HUES6 (cell line): ENCODE measurements around the gene MRPS12.
A peak's percentile ranks its signal among the peaks of the same experiment; 100 is the strongest.
"Not testable (repeated sequence)": the region's sequence is repeated elsewhere in the genome, so short reads cannot be mapped to it uniquely, and the experiment has no call there.

Source experiments
- H3K27ac ChIP-seq: 2 replicates; pipeline ENCODE4 v1.7.0; 2013; ENCODE audit warnings: low read depth, mild to moderate bottlenecking, low read length, inconsistent platforms
- H3K27me3 ChIP-seq: 2 replicates; pipeline ENCODE4 v1.6.1; 2013; ENCODE audit warnings: low read length; ENCODE audit not compliant: control insufficient read depth, insufficient read depth
- H3K36me3 ChIP-seq: 2 replicates; pipeline ENCODE4 v1.6.1; 2013; ENCODE audit warnings: low read length; ENCODE audit not compliant: control insufficient read depth, insufficient read depth
- H3K4me1 ChIP-seq: 2 replicates; pipeline ENCODE4 v1.6.1; 2013; ENCODE audit warnings: low read length; ENCODE audit not compliant: control insufficient read depth, insufficient read depth
- H3K4me3 ChIP-seq: 2 replicates; pipeline ENCODE4 v1.5.1; 2013; ENCODE audit warnings: low read depth, low read length
- H3K9ac ChIP-seq: one replicate; pipeline ENCODE4 v1.6.1; 2013; ENCODE audit warnings: mild to moderate bottlenecking, low read length
- H3K9me3 ChIP-seq: 2 replicates; pipeline ENCODE4 v1.6.1; 2013; ENCODE audit warnings: low read depth, low read length; ENCODE audit not compliant: control insufficient read depth, insufficient read depth

Gene MRPS12

DNA sequence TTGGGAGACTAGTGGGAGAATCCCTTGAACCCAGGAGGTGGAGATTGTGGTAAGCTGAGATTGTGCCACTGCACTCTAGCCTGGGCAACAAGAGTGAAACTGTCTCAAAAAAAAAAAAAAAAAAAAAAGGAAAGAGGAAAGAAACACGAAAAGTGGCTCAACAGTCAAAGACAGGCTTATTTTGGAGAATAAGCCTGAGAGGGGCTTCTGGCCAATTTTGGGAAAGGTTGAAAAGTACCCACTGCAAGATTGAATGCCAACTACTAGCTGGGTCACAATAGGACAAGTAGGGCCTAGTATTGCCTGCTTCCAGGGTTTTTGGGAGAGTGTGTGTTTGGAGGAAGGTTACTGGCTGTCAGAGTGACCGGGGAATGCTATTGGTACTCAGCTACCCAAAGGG lies 27.6 kb downstream of the MRPS12 start:
- no peak overlapping the region for H3K27ac ChIP-seq
- no peak overlapping the region for H3K4me3 ChIP-seq
- peaks cover 7% of the 10 kb centered on the region; the same call in 1 of the 2 replicates for H3K9me3 ChIP-seq
- no peak overlapping the region for H3K9ac ChIP-seq
- peaks cover 3% of the 10 kb centered on the region for H3K4me1 ChIP-seq
- no peaks in the 10 kb centered on the region for H3K27me3 ChIP-seq
- peaks cover 9% of the 10 kb centered on the region; the same call in 1 of the 2 replicates for H3K36me3 ChIP-seq

GRCh38 chr19:38959618-38960017 lies 28.9 kb downstream of the MRPS12 start:
- Histone ChIP-seq H3K9me3 (peaks cover 7% of the 10 kb centered on the region; the same call in 1 of the 2 replicates), H3K9ac (no peak overlapping the region), H3K4me1 (peaks cover 3% of the 10 kb centered on the region), H3K4me3 (no peak overlapping the region), H3K36me3 (peaks cover 14% of the 10 kb centered on the region; the same call in 1 of the 2 replicates), H3K27me3 (no peaks in the 10 kb centered on the region), H3K27ac (no peak overlapping the region)

DNA sequence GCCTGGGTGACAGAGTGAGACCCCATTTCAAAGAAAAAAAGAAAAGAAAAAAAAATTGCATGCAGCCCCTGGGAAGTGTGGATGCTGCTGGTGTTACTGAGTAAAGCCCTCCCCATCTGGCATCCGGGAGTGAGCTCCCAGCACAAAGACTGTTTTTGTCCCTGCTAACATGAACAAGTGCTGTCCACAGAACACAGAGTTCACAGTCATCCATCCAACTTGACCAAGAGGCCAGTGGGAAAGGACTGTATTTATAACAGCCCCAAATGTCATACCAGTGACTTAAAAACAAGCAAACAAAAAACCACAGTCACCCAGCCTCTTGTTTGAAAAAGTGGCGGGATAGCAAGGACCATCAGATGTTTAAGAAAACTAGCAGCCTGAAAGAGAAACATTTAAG lies 34.0 kb downstream of the MRPS12 start:
- Histone ChIP-seq H3K27ac (no peak overlapping the region), H3K4me3 (no peak overlapping the region), H3K27me3 (no peaks in the 10 kb centered on the region), H3K4me1 (peaks cover 3% of the 10 kb centered on the region), H3K9me3 (no peaks in the 10 kb centered on the region), H3K36me3 (peaks cover 18% of the 10 kb centered on the region), H3K9ac (no peak overlapping the region)

DNA sequence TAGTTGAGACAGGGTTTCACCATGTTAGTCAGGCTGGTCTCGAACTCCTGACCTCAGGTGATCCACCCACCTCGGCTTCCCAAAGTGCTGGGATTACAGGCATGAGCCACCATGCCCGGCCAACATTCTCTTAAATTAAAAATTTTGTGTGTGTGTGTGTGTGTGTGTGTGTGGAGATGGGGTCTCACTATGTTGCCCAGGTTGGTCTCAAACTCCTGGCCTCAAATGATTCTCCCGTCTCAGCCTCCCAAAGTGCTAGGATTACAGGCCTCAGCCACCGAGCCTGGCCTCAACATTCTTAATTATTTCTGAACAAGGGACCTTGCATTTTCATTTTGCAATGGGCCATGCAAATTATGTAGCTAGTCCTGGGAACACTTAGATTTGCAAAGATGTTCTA lies 35.4 kb downstream of the MRPS12 start:
- not testable (repeated sequence) for H3K4me1 ChIP-seq, H3K27ac ChIP-seq, H3K27me3 ChIP-seq, H3K9me3 ChIP-seq, H3K4me3 ChIP-seq, H3K9ac ChIP-seq
- peaks cover 18% of the 10 kb centered on the region for H3K36me3 ChIP-seq

DNA sequence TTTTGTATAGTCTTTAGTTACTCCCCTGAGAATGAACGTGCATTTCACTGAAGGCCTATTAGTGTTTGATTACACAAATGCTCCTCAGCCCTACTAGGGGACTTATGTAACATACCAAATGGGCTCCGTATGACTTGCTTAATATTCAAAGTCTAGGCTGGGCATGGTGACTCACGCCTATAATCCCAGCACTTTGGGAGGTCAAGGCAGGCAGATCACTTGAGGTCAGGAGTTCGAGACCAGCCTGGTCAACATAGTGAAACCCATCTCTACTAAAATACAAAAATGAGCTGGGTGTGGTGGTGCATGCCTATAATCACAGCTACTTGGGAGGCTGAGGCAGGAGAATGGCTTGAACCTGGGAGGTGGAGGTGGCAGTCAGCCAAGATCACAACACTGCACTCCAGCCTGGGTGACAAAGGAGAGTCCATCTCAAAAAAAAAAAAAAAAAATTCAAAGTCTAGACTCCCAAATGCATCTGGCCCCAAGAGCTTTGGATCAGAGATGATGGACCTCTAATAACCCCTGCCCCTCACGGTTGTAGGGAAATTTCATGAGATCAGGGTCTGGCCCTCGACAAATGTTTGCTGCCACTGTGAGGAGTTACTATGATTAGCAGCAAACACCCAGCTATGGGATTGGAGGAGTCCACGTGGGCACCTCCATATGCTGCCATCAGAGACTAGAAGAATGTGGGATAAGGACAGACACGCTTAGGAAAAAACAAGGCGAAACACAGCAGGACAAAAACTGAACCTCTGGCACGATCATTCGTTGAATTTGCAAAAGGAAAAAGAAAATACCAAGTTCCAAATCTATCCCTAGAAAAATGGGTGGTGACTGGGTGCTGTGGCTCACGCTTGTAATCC lies 40.2 kb downstream of the MRPS12 start:
- H3K4me1 ChIP-seq: peaks cover 5% of the 10 kb centered on the region
- H3K9ac ChIP-seq: no peak overlapping the region
- no peaks in the 10 kb centered on the region for H3K27me3 ChIP-seq
- H3K36me3 ChIP-seq: peaks cover 12% of the 10 kb centered on the region
- H3K9me3 ChIP-seq: no peaks in the 10 kb centered on the region
- no peak overlapping the region for H3K4me3 ChIP-seq
- no peak overlapping the region for H3K27ac ChIP-seq

- no peaks in the 10 kb centered on the region for H3K27me3 ChIP-seq
- H3K4me1 ChIP-seq: peaks cover 10% of the 10 kb centered on the region
- H3K9ac ChIP-seq: no peak overlapping the region
- H3K9me3 ChIP-seq: no peaks in the 10 kb centered on the region
- peaks cover 8% of the 10 kb centered on the region for H3K36me3 ChIP-seq
- H3K27ac ChIP-seq: no peak overlapping the region
- H3K4me3 ChIP-seq: no peak overlapping the region
These were observed 40.9 kb downstream of the MRPS12 start for GRCh38 chr19:38971672-38972071.

GRCh38 chr19:38974624-38975213 lies 44.0 kb downstream of the MRPS12 start:
- peak overlapping the region; percentile 86 for H3K9ac ChIP-seq
- H3K4me1 ChIP-seq: peaks cover 12% of the 10 kb centered on the region
- H3K9me3 ChIP-seq: peaks cover 1% of the 10 kb centered on the region
- H3K36me3 ChIP-seq: peaks cover 2% of the 10 kb centered on the region; the same call in 1 of the 2 replicates
- peak overlapping the region; percentile 69 for H3K4me3 ChIP-seq
- H3K27ac ChIP-seq: peak overlapping the region; percentile 64; the same call in 1 of the 2 replicates
- no peaks in the 10 kb centered on the region for H3K27me3 ChIP-seq

DNA sequence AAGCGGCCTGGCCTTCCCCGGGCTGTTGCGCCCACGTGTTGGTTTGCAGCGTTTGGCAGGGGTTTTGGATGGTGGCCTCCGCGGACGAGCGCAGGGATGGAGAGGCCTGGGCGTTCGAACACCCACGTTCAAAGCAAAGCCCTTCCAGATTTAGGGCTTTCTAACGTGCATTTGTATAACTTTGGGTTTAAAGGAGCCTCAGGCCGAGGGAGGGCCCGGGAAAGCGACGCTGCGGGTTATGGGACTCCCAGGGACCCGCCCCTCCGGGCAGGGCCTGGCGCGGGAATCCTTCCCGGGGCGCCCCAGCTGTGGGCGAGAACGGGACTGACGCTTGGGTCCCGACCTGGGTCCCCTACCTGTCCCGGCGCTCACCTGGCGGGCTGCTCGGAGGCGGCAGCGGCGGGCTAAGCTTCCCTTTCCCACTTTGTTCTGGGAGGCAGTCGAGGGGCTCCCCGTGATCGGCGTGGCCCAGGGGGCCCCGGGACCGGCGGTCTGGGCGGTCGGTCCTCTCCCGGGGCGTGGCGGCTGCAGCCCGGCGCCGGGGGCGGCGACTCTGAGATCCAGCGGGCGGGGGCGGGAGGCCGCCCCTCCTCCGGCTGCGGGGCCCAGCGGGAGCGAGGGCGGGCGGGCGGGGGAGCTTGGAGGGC lies 44.6 kb downstream of the MRPS12 start, which contains the start of gene FBXO17:
TSS of gene FBXO17 (minus strand) at position 529 of the 647 bp plus-strand sequence. CDS start 25,423 bp downstream, outside the sequence.
- peaks cover 12% of the 10 kb centered on the region for H3K4me1 ChIP-seq
- no peaks in the 10 kb centered on the region for H3K27me3 ChIP-seq
- peak within 1 kb of the TSS; percentile 86 for H3K9ac ChIP-seq
- H3K4me3 ChIP-seq: peak within 1 kb of the TSS; percentile 69
- peak within 1 kb of the TSS; percentile 64; the same call in 1 of the 2 replicates for H3K27ac ChIP-seq
- peaks cover 2% of the 10 kb centered on the region; the same call in 1 of the 2 replicates for H3K36me3 ChIP-seq
- H3K9me3 ChIP-seq: peaks cover 5% of the 10 kb centered on the region

DNA sequence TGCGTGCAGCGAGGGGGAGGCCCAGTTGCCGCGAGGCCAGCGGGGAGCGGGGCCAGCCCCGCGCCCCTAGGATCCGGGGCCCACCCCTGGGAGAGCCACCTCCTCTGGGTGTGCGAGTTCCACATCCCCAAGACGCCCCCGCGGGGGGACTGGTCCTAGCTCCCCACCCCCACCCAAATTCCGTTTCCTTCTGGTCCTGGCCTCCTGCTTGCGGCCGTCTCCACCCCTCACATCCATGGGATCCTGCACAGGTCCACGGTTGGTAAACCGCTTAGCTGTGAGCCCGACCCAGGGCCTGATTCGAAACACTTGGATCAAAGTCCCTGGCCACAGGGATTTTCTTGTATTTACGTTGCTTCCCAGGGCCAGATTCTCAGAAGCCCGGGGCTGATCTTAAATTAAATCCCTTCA lies 45.1 kb downstream of the MRPS12 start:
- Histone ChIP-seq H3K27ac (peak overlapping the region; percentile 20; the same call in 1 of the 2 replicates), H3K4me1 (peaks cover 12% of the 10 kb centered on the region), H3K4me3 (peak overlapping the region; percentile 69), H3K9me3 (peaks cover 10% of the 10 kb centered on the region), H3K27me3 (no peaks in the 10 kb centered on the region), H3K36me3 (peaks cover 2% of the 10 kb centered on the region; the same call in 1 of the 2 replicates), H3K9ac (peak overlapping the region; percentile 52)

DNA sequence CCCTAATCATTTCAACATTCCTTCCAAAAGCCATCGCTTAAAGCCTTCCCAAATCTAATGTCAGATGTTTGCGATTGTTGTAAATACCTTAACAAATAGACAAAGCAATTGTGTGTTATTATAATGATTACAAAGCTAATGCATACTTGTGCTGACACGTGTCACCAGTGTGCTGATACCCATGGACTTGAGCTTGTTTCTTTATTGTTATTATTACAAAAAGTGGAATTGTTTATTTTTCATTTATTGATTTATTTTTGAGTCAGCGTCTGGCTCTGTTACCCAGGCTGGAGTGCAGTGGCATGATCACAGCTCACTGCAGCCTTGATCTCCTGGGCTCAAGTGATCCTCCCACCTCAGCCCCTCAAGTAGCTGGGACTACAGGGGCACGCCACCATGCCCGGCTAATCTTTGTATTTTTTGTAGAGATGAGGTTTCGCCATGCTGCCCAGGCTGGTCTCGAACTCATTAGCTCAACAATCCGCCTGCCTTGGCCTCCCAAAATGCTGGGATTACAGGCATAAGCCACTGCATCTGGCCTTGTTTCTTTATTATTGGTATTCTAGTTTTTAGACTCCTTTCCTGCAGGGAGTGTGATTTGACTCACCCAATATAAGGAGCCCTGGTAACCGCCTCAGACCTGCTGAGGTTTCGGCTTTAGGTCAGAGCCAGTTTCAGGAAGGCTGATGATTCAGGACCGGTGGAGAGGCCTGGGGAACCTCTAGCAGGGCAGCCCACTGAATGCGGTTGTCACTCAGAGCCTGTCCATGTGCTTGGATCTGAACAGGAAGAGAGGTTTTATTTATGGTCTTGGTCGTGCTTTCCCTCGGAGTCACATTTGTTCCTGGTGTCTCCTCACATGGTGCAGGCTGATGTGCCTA lies 46.9 kb downstream of the MRPS12 start:
- Histone ChIP-seq H3K4me1 (peaks cover 12% of the 10 kb centered on the region), H3K36me3 (no peaks in the 10 kb centered on the region), H3K27ac (no peak overlapping the region), H3K27me3 (no peaks in the 10 kb centered on the region), H3K4me3 (no peak overlapping the region), H3K9ac (no peak overlapping the region), H3K9me3 (peaks cover 15% of the 10 kb centered on the region)
